ENCODE measurements around the gene HIC2. TPM values are rescaled to one million over a fixed set of nuclear protein-coding genes. Genes with fewer than 3 reads are reported as not detected.
"Not testable (repeated sequence)": the region's sequence is repeated elsewhere in the genome, so short reads cannot be mapped to it uniquely, and the experiment has no call there.

HIC2 gene
- total RNA-seq, 1 donor from 2014 or later: 43.9 TPM

DNA sequence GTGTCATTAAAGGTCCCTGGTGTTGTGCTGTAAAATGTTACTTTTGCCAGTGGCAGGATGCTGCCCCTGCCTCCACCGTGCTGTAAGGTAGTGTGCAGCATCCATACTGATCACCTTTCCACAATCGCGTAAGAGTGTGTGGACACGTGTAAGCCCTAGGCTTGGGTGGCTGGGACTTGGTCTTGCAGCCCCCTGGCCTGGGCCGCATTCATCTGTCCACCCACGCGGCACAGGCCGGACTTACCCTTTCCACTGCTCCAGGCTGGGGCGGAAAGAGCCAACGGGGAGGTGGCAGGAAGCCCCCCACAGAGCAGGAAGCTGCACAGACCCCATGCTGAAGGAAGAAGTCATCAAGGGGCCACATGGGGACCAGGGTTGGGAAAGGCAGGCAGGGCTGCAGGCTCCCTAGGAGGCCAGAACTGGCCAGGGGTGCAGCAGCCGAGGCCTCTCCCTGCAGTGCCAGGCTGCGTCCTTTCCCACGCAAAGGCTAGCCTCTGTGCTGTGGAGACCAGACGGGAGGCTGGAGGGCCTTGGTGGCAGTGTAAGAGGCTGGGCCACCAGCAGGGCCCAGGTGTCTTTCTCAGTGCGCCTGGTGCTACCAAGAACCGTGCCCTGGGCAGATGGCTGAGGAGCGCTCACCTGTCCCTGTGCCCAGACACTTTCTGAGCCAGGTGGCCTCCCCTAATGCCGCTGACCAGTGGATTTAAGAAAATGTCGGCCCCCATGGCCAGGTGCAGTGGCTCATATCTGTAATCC lies 38.3 kb downstream of the HIC2 start:
- TF ChIP-seq, protein P1, sequence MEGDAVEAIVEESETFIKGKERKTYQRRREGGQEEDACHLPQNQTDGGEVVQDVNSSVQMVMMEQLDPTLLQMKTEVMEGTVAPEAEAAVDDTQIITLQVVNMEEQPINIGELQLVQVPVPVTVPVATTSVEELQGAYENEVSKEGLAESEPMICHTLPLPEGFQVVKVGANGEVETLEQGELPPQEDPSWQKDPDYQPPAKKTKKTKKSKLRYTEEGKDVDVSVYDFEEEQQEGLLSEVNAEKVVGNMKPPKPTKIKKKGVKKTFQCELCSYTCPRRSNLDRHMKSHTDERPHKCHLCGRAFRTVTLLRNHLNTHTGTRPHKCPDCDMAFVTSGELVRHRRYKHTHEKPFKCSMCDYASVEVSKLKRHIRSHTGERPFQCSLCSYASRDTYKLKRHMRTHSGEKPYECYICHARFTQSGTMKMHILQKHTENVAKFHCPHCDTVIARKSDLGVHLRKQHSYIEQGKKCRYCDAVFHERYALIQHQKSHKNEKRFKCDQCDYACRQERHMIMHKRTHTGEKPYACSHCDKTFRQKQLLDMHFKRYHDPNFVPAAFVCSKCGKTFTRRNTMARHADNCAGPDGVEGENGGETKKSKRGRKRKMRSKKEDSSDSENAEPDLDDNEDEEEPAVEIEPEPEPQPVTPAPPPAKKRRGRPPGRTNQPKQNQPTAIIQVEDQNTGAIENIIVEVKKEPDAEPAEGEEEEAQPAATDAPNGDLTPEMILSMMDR (IDR thresholded peaks at IDR 0.05; ENCODE audit: unreplicated experiment): no peak
- H3K4me1 Mint-ChIP-seq (ENCODE audit: low read depth): peaks cover 12% of the 10 kb centered on the region
- H3K27ac Mint-ChIP-seq: peak overlapping the region; percentile 83
- H3K27me3 Mint-ChIP-seq: no peaks in the 10 kb centered on the region
- H3K9me3 Mint-ChIP-seq (ENCODE audit: low read depth): no peaks in the 10 kb centered on the region
- H3K36me3 Mint-ChIP-seq (ENCODE audit: insufficient read depth): no peaks in the 10 kb centered on the region
- H3K4me3 Mint-ChIP-seq (ENCODE audit: low read depth): no peak overlapping the region
- DNase-seq (ENCODE audit: low spot score, unreplicated experiment): no peak

DNA sequence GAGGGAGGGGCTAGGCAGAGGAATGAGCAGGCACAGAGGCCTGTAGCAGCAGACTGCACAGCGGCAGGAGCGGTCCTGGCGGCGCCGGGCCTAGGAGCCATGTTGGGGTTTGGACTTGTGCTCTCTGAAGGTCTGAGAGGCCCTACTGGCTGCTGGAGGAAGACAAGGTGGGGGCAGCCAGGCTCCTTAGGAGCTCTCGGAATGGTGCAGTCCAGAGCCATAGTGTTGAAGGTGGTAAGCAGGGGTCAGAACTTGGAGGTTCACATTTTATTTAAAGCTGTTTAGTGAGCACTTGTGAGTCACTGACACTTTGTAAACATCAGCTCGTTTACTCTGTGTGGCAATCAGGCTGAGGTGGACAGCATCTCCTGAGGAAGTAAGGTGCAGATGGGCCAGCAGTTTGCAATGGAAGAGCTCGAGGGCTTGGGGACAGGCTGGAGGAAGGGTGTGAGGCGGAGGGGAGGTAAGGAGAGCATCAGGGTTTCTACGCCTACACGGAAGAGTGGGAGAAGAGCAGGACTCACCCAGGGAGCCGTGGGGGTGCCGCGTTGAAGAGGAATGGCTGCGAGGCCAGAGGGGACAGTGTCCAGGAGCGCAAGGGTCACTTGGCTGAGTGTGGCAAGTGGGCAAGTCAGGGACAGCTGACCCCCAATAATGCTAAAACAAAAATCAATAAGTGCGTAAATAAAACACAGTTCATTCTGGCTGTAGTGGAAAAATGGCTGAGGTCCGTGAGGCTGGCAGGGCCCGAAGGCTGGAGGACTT lies 40.0 kb downstream of the HIC2 start:
- H3K27me3 Mint-ChIP-seq: no peaks in the 10 kb centered on the region
- TF ChIP-seq, protein P1 (IDR thresholded peaks at IDR 0.05; ENCODE audit: unreplicated experiment): no peak
- no peaks in the 10 kb centered on the region for H3K9me3 Mint-ChIP-seq (ENCODE audit: low read depth)
- H3K27ac Mint-ChIP-seq: peak overlapping the region; percentile 88
- H3K4me1 Mint-ChIP-seq (ENCODE audit: low read depth): peaks cover 12% of the 10 kb centered on the region
- no peaks in the 10 kb centered on the region for H3K36me3 Mint-ChIP-seq (ENCODE audit: insufficient read depth)
- H3K4me3 Mint-ChIP-seq (ENCODE audit: low read depth): no peak overlapping the region
- no peak for DNase-seq (ENCODE audit: low spot score, unreplicated experiment)

DNA sequence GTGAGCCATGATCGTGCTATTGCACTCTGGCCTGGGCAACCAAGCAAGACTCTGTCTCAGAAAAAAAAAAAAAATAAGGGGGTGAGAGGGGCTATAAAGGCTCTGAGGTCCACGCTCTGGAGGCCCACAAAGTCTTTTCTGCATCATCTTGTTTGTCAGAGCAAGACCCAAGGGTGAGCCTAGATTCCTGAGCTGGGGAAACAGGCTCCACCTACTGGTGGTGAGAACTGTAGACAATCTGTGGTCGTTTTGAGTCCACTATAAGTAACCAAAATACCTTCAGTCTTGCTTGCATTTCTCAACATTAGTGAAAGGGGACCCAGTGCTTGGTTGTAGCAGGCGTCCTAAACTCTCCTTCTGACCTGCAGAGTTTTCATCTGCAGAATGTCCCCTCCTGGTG lies 45.5 kb downstream of the HIC2 start:
- H3K4me1 Mint-ChIP-seq (ENCODE audit: low read depth); H3K36me3 Mint-ChIP-seq (ENCODE audit: insufficient read depth); H3K9me3 Mint-ChIP-seq (ENCODE audit: low read depth); H3K27ac Mint-ChIP-seq; H3K4me3 Mint-ChIP-seq (ENCODE audit: low read depth); H3K27me3 Mint-ChIP-seq; DNase-seq (ENCODE audit: low spot score, unreplicated experiment): not testable (repeated sequence)

DNA sequence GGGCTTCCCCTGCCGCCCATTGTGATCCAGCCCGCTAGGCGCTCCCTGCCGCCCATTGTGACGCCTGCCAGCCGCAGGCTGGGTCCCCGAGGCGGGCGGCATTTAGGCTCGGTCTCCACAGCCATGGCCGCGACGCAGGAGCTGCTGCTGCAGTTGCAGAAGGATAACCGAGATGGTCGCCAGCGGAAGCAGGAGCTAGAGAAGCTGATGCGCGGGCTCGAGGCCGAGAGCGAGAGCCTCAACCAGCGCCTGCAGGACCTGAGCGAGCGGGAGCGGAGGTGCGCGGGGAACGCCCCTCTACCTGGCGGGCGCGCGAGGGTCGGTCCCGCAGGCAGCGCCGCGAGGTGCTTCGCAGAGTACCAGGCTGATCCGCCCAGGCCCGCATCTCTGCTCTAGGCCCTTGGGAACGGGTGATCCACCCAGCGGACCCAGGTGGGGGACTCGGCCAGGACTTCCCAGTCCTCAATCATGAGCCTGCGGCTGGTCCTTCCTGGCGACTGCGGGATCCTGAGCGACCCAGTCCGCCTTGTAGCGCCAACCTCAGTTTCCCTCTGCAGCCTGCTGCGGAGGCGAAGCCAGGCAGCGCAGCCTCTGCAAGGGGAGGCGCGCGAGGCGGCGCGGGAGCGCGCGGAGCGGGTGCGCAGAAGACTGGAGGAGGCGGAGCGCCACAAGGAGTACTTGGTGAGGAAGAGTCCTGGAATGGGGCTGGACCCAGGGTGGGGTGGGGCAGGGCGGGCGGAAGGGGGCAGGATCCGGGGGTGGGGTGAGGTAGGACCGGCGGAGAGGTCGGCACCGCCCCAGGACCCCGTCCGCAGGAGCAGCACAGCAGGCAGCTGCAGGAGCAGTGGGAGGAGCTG lies 50.4 kb downstream of the HIC2 start, which contains the start of gene TMEM191C:
Gene TMEM191C, plus strand, starts transcription at position 51 of the 857 bp plus-strand sequence. Its CDS starts 73 bp downstream, at position 124.
- not testable (repeated sequence) for H3K4me1 Mint-ChIP-seq (ENCODE audit: low read depth); DNase-seq (ENCODE audit: low spot score, unreplicated experiment); H3K27me3 Mint-ChIP-seq; H3K9me3 Mint-ChIP-seq (ENCODE audit: low read depth); H3K36me3 Mint-ChIP-seq (ENCODE audit: insufficient read depth)
- Mint-ChIP-seq H3K4me3 (ENCODE audit: low read depth) (peak within 1 kb of the TSS; percentile 79), H3K27ac (peak within 1 kb of the TSS; percentile 99)

DNA sequence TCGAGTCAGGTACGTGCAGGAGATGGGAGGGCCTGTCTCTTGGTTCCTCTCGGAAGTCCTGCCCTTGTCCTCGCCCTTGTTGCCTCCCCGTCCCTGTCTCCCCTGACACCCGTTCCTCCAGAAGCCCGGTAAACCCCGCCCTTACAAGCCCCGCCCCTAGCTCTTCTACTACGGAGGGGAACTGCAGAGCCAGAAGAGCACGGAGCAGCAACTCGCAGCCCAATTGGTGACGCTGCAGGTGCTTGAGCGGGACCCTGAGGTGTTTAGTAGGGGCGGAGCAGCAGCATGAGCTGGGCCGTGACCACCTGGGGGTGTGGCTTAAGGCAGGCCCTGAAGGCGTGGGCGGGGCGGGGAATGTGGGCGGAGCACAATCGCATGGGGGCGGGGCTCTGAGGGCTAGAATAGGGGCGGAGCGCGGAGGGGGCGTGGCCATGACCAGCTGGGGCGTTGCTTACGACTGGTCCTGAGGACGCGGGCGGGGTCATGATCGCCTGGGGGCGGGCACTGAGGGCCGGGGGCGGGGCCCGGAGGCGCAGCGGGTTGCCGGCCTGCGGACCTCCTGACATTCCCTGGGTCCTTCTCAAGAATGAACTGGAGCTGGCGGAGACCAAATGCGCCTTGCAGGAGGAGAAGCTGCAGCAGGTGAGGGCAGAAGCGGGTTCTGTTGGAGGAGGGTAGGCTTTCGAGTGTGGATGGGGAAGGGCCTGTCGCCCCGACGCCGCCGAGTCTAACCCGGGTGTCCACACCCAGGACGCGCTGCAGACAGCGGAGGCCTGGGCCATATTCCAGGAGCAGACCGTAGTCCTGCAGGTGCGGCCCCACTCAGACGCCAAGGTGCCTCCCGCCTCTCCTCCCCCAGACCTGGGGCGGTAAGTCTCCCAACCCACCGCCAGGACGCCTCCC lies 51.3 kb downstream of the HIC2 start:
- Mint-ChIP-seq H3K27ac (peak overlapping the region; percentile 99), H3K4me3 (ENCODE audit: low read depth) (peak overlapping the region; percentile 79)
- H3K36me3 Mint-ChIP-seq (ENCODE audit: insufficient read depth); H3K9me3 Mint-ChIP-seq (ENCODE audit: low read depth); H3K27me3 Mint-ChIP-seq; H3K4me1 Mint-ChIP-seq (ENCODE audit: low read depth): not testable (repeated sequence)
- DNase-seq (ENCODE audit: low spot score, unreplicated experiment): peak; percentile 58
